ENCODE data around the gene UBXN4. TPM values are rescaled to one million over a fixed set of nuclear protein-coding genes. Genes with fewer than 3 reads are reported as not detected.

UBXN4 gene
- total RNA-seq, 4 donors from 2014 or later: 54.8 to 85.1 (median 77.0) TPM

GRCh38 chr2:135818937-135819610, 77.4 kb downstream of the UBXN4 start:
- TF ChIP-seq POLR2A (IDR thresholded peaks at IDR 0.05) (no peak), CTCF (IDR thresholded peaks at IDR 0.05 in 4 of 5, conservative IDR thresholded peaks at IDR 0.05 in 1 of 5) (no peak)
- H3K27ac ChIP-seq: no peak overlapping the region
- intact Hi-C loops (cut with DNase I; ENCODE audit: low total_unique reads) (no loop called here), in situ Hi-C loops (cut with MboI; ENCODE audit: low sequenced_read_pairs in 4 of 4) (no loop called here)
- DNase-seq (no peak), ATAC-seq (no peak)
- no peaks in the 10 kb centered on the region for H3K9me3 ChIP-seq
- H3K36me3 ChIP-seq: no peaks in the 10 kb centered on the region
- no peaks in the 10 kb centered on the region for H3K27me3 ChIP-seq
- H3K4me1 ChIP-seq: no peaks in the 10 kb centered on the region
- H3K4me3 ChIP-seq: no peak overlapping the region

GRCh38 chr2:135820003-135820618, 78.5 kb downstream of the UBXN4 start:
- intact Hi-C loops (cut with DNase I; ENCODE audit: low total_unique reads): no loop called here

GRCh38 chr2:135821190-135821589, 79.5 kb downstream of the UBXN4 start:
- TF ChIP-seq POLR2A (IDR thresholded peaks at IDR 0.05) (no peak), CTCF (IDR thresholded peaks at IDR 0.05 in 4 of 5, conservative IDR thresholded peaks at IDR 0.05 in 1 of 5) (no peak)

More at GRCh38 chr2:135820003-135820618, 78.5 kb downstream of the UBXN4 start:
- Histone ChIP-seq H3K27me3 (no peaks in the 10 kb centered on the region), H3K4me1 (no peaks in the 10 kb centered on the region), H3K9me3 (no peaks in the 10 kb centered on the region), H3K36me3 (no peaks in the 10 kb centered on the region), H3K27ac (no peak overlapping the region), H3K4me3 (no peak overlapping the region)
- no peak for TF ChIP-seq POLR2A (IDR thresholded peaks at IDR 0.05)
- no peak for TF ChIP-seq CTCF (IDR thresholded peaks at IDR 0.05 in 4 of 5, conservative IDR thresholded peaks at IDR 0.05 in 1 of 5)
- DNase-seq: no peak
- in situ Hi-C loops (cut with MboI; ENCODE audit: low sequenced_read_pairs in 4 of 4): no loop called here
- ATAC-seq: no peak

GRCh38 chr2:135822855-135823254, 81.2 kb downstream of the UBXN4 start:
- in situ Hi-C loops (cut with MboI; ENCODE audit: low sequenced_read_pairs in 4 of 4): no loop called here
- intact Hi-C loops (cut with DNase I; ENCODE audit: low total_unique reads): no loop called here
- no peak overlapping the region for H3K27ac ChIP-seq
- no peaks in the 10 kb centered on the region for H3K4me1 ChIP-seq
- H3K27me3 ChIP-seq: no peaks in the 10 kb centered on the region
- DNase-seq (no peak), ATAC-seq (no peak)
- TF ChIP-seq POLR2A (IDR thresholded peaks at IDR 0.05) (no peak), CTCF (IDR thresholded peaks at IDR 0.05 in 4 of 5, conservative IDR thresholded peaks at IDR 0.05 in 1 of 5) (no peak)
- no peaks in the 10 kb centered on the region for H3K9me3 ChIP-seq
- H3K36me3 ChIP-seq: no peaks in the 10 kb centered on the region
- H3K4me3 ChIP-seq: no peak overlapping the region

More at GRCh38 chr2:135821190-135821589, 79.5 kb downstream of the UBXN4 start:
- DNase-seq (no peak), ATAC-seq (no peak)
- intact Hi-C loops (cut with DNase I; ENCODE audit: low total_unique reads) (no loop called here), in situ Hi-C loops (cut with MboI; ENCODE audit: low sequenced_read_pairs in 4 of 4) (no loop called here)
- no peaks in the 10 kb centered on the region for H3K27me3 ChIP-seq
- H3K4me3 ChIP-seq: no peak overlapping the region
- H3K27ac ChIP-seq: no peak overlapping the region
- no peaks in the 10 kb centered on the region for H3K4me1 ChIP-seq
- H3K36me3 ChIP-seq: no peaks in the 10 kb centered on the region
- H3K9me3 ChIP-seq: no peaks in the 10 kb centered on the region

All from gastrocnemius medialis (tissue), 4 donors.